Fibroblast of the aortic adventitia (primary cell): ENCODE data around the gene RNU5D-1. TPM values are rescaled to one million over a fixed set of nuclear protein-coding genes. Genes with fewer than 3 reads are reported as not detected.

ENCODE experiments used
- DNase-seq: peaks from one replicate; pipeline ENCODE4 v3.0.0-alpha.2; 2010; ENCODE audit warnings: low read depth
- H3K4me3 ChIP-seq: 2 replicates; pipeline ENCODE4 v1.5.1; 2011; ENCODE audit warnings: low read depth, mild to moderate bottlenecking, control low read depth, low read length, moderate library complexity
- total RNA-seq: library from RNA; depleted of rRNA; stranded (reverse); fragments of >200 nt; gene quantifications from 2 replicates; pipeline ENCODE4 v1.2.3, GENCODE V29; 2012; ENCODE audit warnings: low replicate concordance
- TF ChIP-seq, protein P1 (sequence below): IDR thresholded peaks from 2 replicates; pipeline ENCODE4 v1.5.1; 2011; ENCODE audit warnings: mild to moderate bottlenecking, low read length, control low read depth, inconsistent platforms; ENCODE audit not compliant: insufficient read depth

Gene RNU5D-1
- not detected in 2 replicates for total RNA-seq

GRCh38 chr1:44730741-44731512 lies at the start of gene RNU5D-1:
Gene RNU5D-1 (minus strand): TSS chr1:44731170.
- DNase-seq = peak; percentile 99
- TF ChIP-seq, protein P1, sequence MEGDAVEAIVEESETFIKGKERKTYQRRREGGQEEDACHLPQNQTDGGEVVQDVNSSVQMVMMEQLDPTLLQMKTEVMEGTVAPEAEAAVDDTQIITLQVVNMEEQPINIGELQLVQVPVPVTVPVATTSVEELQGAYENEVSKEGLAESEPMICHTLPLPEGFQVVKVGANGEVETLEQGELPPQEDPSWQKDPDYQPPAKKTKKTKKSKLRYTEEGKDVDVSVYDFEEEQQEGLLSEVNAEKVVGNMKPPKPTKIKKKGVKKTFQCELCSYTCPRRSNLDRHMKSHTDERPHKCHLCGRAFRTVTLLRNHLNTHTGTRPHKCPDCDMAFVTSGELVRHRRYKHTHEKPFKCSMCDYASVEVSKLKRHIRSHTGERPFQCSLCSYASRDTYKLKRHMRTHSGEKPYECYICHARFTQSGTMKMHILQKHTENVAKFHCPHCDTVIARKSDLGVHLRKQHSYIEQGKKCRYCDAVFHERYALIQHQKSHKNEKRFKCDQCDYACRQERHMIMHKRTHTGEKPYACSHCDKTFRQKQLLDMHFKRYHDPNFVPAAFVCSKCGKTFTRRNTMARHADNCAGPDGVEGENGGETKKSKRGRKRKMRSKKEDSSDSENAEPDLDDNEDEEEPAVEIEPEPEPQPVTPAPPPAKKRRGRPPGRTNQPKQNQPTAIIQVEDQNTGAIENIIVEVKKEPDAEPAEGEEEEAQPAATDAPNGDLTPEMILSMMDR = peak; percentile 82
- H3K4me3 ChIP-seq = peak within 1 kb of the TSS; percentile 8

GRCh38 chr1:44780583-44781121 lies 49.7 kb upstream of the RNU5D-1 start:
- H3K4me3 ChIP-seq = no peak overlapping the region
- TF ChIP-seq, protein P1 = no peak
- DNase-seq = no peak

- H3K4me3 ChIP-seq = no peak overlapping the region
- TF ChIP-seq, protein P1 = no peak
- DNase-seq = no peak
These were observed 48.0 kb upstream of the RNU5D-1 start for GRCh38 chr1:44778705-44779576.

DNA sequence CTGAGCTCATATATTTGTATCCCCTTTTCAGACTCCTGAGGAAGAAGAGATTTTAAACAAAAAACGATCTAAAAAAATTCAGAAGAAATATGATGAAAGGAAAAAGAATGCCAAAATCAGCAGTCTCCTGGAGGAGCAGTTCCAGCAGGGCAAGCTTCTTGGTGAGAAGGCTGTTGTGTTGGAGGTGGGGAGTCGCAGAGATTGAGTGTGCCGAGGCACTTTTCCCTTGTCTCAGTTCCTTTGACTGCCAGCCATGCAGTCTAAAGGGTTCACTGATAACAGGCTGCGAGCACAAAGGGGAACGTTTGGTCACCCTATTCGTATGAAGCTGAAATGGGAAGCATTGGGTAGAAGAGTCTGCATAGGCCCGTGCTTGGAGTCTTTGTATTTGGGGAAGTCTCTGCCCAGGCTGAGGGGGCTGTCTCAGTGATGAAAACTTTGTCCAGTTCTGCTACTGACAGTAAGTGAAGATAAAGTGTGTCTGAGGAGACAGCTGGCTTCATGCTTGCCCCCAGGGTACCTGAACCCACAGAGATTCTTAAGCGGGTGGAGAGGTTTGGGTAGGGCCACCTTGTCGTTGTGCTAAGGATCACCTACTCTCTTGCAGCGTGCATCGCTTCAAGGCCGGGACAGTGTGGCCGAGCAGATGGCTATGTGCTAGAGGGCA lies 47.1 kb upstream of the RNU5D-1 start:
- TF ChIP-seq, protein P1 = no peak
- DNase-seq = no peak
- H3K4me3 ChIP-seq = peak overlapping the region; percentile 88

- DNase-seq = no peak
- TF ChIP-seq, protein P1 = no peak
- H3K4me3 ChIP-seq = peak overlapping the region; percentile 88
These were observed 46.6 kb upstream of the RNU5D-1 start for GRCh38 chr1:44777547-44777946.

DNA sequence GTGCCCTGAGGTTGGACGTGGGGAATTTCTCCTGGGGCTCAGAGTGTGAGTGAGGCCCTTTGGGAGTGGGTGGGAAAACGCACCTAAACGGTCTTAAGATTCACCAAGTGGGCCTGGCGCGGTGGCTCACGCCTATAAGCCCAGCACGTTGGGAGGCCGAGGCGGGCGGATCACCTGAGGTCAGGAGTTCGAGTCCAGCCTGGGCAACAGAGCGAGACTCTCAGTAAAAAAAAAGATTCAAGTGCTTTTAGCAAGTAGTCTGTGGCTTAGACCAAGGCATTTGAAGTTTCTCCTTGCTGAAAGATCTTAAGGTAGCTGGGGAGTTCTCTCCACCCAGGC lies 45.7 kb upstream of the RNU5D-1 start:
- TF ChIP-seq, protein P1 = no peak
- peak overlapping the region; percentile 88 for H3K4me3 ChIP-seq

More for the DNA sequence above, 45.7 kb upstream of the RNU5D-1 start:
- DNase-seq = peak; percentile 9
